ENCODE measurements around the gene CLDN22. TPM values are rescaled to one million over a fixed set of nuclear protein-coding genes. Genes with fewer than 3 reads are reported as not detected.

CLDN22 gene
- total and polyA plus RNA-seq, 2 experiments from 2014 or later = not detected

DNA sequence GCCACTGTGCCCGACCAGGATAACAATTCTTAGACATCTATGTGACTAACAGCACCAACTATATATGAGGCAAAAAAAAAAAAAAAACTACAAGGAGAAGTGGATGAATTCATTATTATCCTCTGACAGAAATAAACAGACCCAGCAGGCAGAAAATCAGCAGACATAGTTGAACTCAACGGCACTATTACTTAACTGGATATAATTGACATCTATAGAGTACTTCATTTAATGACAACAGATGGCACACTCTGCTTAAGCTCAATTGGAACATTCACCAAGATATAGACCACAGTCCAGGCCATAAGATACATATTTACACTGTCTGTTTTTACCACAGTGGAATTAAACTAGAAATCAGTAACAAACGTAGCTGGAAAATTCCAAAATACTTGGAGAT lies 13.3 kb downstream of the CLDN22 start:
- Histone ChIP-seq H3K4me1 (ENCODE audit: insufficient read depth) (no peaks in the 10 kb centered on the region), H3K9me2 (replicated peaks; ENCODE audit: insufficient read depth) (no peaks in the 10 kb centered on the region), H3K27me3 (no peaks in the 10 kb centered on the region), H3K79me2 (no peaks in the 10 kb centered on the region), H4K20me1 (ENCODE audit: insufficient read depth, poor library complexity, severe bottlenecking) (no peaks in the 10 kb centered on the region), H3K27ac (no peak overlapping the region), H3K4me3 (no peak overlapping the region), H3K9me3 (ENCODE audit: low read depth) (no peaks in the 10 kb centered on the region), H2AFZ (no peak overlapping the region), H3K36me3 (replicated peaks; ENCODE audit: insufficient read depth, low read depth) (no peaks in the 10 kb centered on the region), H3K4me2 (no peak overlapping the region)
- TF ChIP-seq CTCF (IDR thresholded peaks at IDR 0.05; ENCODE audit: poor library complexity) = no peak
- no peak for TF ChIP-seq EZH2phosphoT487 (IDR thresholded peaks at IDR 0.05; ENCODE audit: low read depth, severe bottlenecking, unreplicated experiment)
- no peak for TF ChIP-seq EZH2 (IDR thresholded peaks at IDR 0.05; ENCODE audit: borderline replicate concordance)
- 98% methylated on average over 3 of the region's 3 CpGs for WGBS (ENCODE audit: low lambda C conversion rate, missing lambda C conversion rate)
- no peak for DNase-seq (ENCODE audit: low spot score)

GRCh38 chr4:183304538-183304937 lies 15.5 kb downstream of the CLDN22 start:
- Histone ChIP-seq H3K27me3 (no peaks in the 10 kb centered on the region), H2AFZ (no peak overlapping the region), H3K4me3 (no peak overlapping the region), H4K20me1 (ENCODE audit: insufficient read depth, poor library complexity, severe bottlenecking) (no peaks in the 10 kb centered on the region), H3K4me2 (no peak overlapping the region), H3K27ac (no peak overlapping the region), H3K9me3 (ENCODE audit: low read depth) (no peaks in the 10 kb centered on the region), H3K4me1 (ENCODE audit: insufficient read depth) (no peaks in the 10 kb centered on the region), H3K36me3 (replicated peaks; ENCODE audit: insufficient read depth, low read depth) (no peaks in the 10 kb centered on the region), H3K9me2 (replicated peaks; ENCODE audit: insufficient read depth) (no peaks in the 10 kb centered on the region), H3K79me2 (no peaks in the 10 kb centered on the region)
- 96% methylated on average over 2 of the region's 2 CpGs for WGBS (ENCODE audit: low lambda C conversion rate, missing lambda C conversion rate)
- DNase-seq (ENCODE audit: low spot score) = no peak
- TF ChIP-seq CTCF (IDR thresholded peaks at IDR 0.05; ENCODE audit: poor library complexity) (no peak), EZH2phosphoT487 (IDR thresholded peaks at IDR 0.05; ENCODE audit: low read depth, severe bottlenecking, unreplicated experiment) (no peak), EZH2 (IDR thresholded peaks at IDR 0.05; ENCODE audit: borderline replicate concordance) (no peak)

- Histone ChIP-seq H3K4me2 (no peak overlapping the region), H3K9me2 (replicated peaks; ENCODE audit: insufficient read depth) (no peaks in the 10 kb centered on the region), H3K27me3 (no peaks in the 10 kb centered on the region), H4K20me1 (ENCODE audit: insufficient read depth, poor library complexity, severe bottlenecking) (no peaks in the 10 kb centered on the region), H3K79me2 (no peaks in the 10 kb centered on the region), H3K36me3 (replicated peaks; ENCODE audit: insufficient read depth, low read depth) (no peaks in the 10 kb centered on the region), H3K27ac (no peak overlapping the region), H3K9me3 (ENCODE audit: low read depth) (no peaks in the 10 kb centered on the region), H3K4me1 (ENCODE audit: insufficient read depth) (no peaks in the 10 kb centered on the region), H2AFZ (no peak overlapping the region), H3K4me3 (no peak overlapping the region)
- WGBS (ENCODE audit: low lambda C conversion rate, missing lambda C conversion rate) = 83% methylated on average over 4 of the region's 4 CpGs
- DNase-seq (ENCODE audit: low spot score) = no peak
- TF ChIP-seq EZH2phosphoT487 (IDR thresholded peaks at IDR 0.05; ENCODE audit: low read depth, severe bottlenecking, unreplicated experiment) = no peak
- no peak for TF ChIP-seq EZH2 (IDR thresholded peaks at IDR 0.05; ENCODE audit: borderline replicate concordance)
- no peak for TF ChIP-seq CTCF (IDR thresholded peaks at IDR 0.05; ENCODE audit: poor library complexity)
These were observed 16.0 kb downstream of the CLDN22 start for GRCh38 chr4:183304067-183304466.

DNA sequence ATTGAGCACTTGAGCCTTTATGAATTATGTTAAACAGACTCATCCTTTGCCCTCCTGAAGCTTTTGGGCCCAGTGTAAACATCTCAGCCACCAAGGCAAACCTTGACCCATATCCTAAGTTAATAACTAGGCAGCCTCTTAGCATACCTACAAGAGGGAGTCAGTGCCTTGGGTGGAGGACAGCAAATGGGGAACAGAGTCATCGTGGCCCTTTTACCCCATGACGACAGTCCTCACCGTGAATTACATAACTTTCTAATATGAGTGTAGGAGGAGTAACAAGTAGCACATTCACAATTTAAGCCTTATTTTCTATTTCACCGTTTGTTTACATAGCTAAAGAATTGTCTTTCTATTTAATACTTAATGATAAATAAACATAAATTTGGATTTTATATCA lies 16.8 kb downstream of the CLDN22 start:
- Histone ChIP-seq H3K4me3 (no peak overlapping the region), H3K27ac (no peak overlapping the region), H3K27me3 (no peaks in the 10 kb centered on the region), H3K9me3 (ENCODE audit: low read depth) (no peaks in the 10 kb centered on the region), H3K79me2 (no peaks in the 10 kb centered on the region), H2AFZ (no peak overlapping the region), H4K20me1 (ENCODE audit: insufficient read depth, poor library complexity, severe bottlenecking) (no peaks in the 10 kb centered on the region), H3K36me3 (replicated peaks; ENCODE audit: insufficient read depth, low read depth) (no peaks in the 10 kb centered on the region), H3K9me2 (replicated peaks; ENCODE audit: insufficient read depth) (no peaks in the 10 kb centered on the region), H3K4me2 (no peak overlapping the region), H3K4me1 (ENCODE audit: insufficient read depth) (no peaks in the 10 kb centered on the region)
- 87% methylated on average over 4 of the region's 4 CpGs for WGBS (ENCODE audit: low lambda C conversion rate, missing lambda C conversion rate)
- DNase-seq (ENCODE audit: low spot score) = no peak
- no peak for TF ChIP-seq CTCF (IDR thresholded peaks at IDR 0.05; ENCODE audit: poor library complexity)
- TF ChIP-seq EZH2 (IDR thresholded peaks at IDR 0.05; ENCODE audit: borderline replicate concordance) = no peak
- TF ChIP-seq EZH2phosphoT487 (IDR thresholded peaks at IDR 0.05; ENCODE audit: low read depth, severe bottlenecking, unreplicated experiment) = no peak

All from hepatocyte (in vitro differentiated cells).